Stimulated activated CD4-positive, alpha-beta T cell treated with anti-CD3 and anti-CD28 coated beads, Interleukin-12 subunit alpha, Interleukin-12 subunit beta, amount 100 ng/mL, for 48 hours (primary cell): ENCODE measurements around the gene C12orf76.
A peak's percentile ranks its signal among the peaks of the same experiment; 100 is the strongest.
"Not testable (repeated sequence)": the region's sequence is repeated elsewhere in the genome, so short reads cannot be mapped to it uniquely, and the experiment has no call there.

Experiments used
- DNase-seq, 3 donors: peaks; one replicate each; pipeline ENCODE4 v3.0.0-alpha.2; 2020; ENCODE audit warnings: low read depth in 2 of 3, low spot score in 1 of 3

Gene C12orf76

GRCh38 chr12:110065540-110065939, 17.2 kb upstream of the C12orf76 start:
- no peak for DNase-seq

GRCh38 chr12:110062241-110062640, 13.9 kb upstream of the C12orf76 start:
- no peak for DNase-seq

- no peak for DNase-seq
Observed at GRCh38 chr12:110059651-110060000, 11.3 kb upstream of the C12orf76 start.

- no peak for DNase-seq
Observed at GRCh38 chr12:110058875-110059615, 10.7 kb upstream of the C12orf76 start.

- DNase-seq, result not testable (repeated sequence)
Observed at GRCh38 chr12:110056643-110057042, 8.3 kb upstream of the C12orf76 start.

GRCh38 chr12:110055375-110056352, 7.3 kb upstream of the C12orf76 start:
- DNase-seq, result peak in 1 of 3 donors; percentile 43

- DNase-seq, result no peak
Observed at GRCh38 chr12:110050927-110051326, 2.6 kb upstream of the C12orf76 start.

- not testable (repeated sequence) for DNase-seq
Observed at GRCh38 chr12:110049666-110050065, 1.3 kb upstream of the C12orf76 start.

- not testable (repeated sequence) for DNase-seq
Observed at GRCh38 chr12:110049034-110049433, 712 bp upstream of the C12orf76 start.

- DNase-seq, result no peak
Observed at GRCh38 chr12:110047297-110047940, 903 bp downstream of the C12orf76 start.

- no peak for DNase-seq
Observed at GRCh38 chr12:110046451-110047187, 1.7 kb downstream of the C12orf76 start.

- DNase-seq, result no peak
Observed at GRCh38 chr12:110042264-110042663, 6.1 kb downstream of the C12orf76 start.

GRCh38 chr12:110039085-110039807, 9.1 kb downstream of the C12orf76 start:
- no peak for DNase-seq

- DNase-seq, result no peak
Observed at GRCh38 chr12:110038741-110039084, 9.6 kb downstream of the C12orf76 start.

GRCh38 chr12:110037315-110037714, 11.0 kb downstream of the C12orf76 start:
- no peak for DNase-seq

GRCh38 chr12:110035534-110036104, 12.7 kb downstream of the C12orf76 start:
- no peak for DNase-seq

- no peak for DNase-seq
Observed at GRCh38 chr12:110033888-110034287, 14.4 kb downstream of the C12orf76 start.

GRCh38 chr12:110029290-110029815, 19.0 kb downstream of the C12orf76 start:
- no peak for DNase-seq

GRCh38 chr12:110028323-110028722, 20.0 kb downstream of the C12orf76 start:
- DNase-seq, result no peak

- DNase-seq, result no peak
Observed at GRCh38 chr12:110024051-110024450, 24.3 kb downstream of the C12orf76 start.
